ENCODE results near the gene VAT1L. TPM values are rescaled to one million over a fixed set of nuclear protein-coding genes. Genes with fewer than 3 reads are reported as not detected.

Gene VAT1L
- total RNA-seq, 4 donors from 2014 or later = 0.89 to 4.7 (median 2.3) TPM

DNA sequence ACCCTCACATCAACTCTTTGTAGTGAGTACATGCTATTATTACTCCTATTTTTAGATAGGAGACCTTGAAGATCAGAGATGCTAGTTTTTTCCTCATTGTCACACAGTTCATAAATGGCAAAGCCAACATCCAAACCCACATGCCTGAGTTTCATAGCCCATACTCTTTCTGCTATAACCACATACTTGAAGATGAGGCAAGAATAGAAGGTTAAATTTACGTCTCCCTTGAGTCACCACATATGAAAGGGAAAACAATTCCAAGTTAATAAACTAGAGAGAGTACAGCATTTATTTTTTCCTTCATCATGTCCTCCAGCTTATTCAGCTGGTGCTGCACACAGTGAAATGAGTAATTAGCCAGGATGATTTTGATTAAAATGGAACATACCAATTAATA, 42.4 kb upstream of the VAT1L start:
- Histone ChIP-seq H3K9me3 (no peaks in the 10 kb centered on the region), H3K4me1 (no peaks in the 10 kb centered on the region), H3K4me3 (no peak overlapping the region), H3K27ac (no peak overlapping the region), H3K36me3 (peaks cover 0 to 5% of the 10 kb centered on the region in 2 donors), H3K27me3 (no peaks in the 10 kb centered on the region)
- ATAC-seq = no peak
- 20 to 47% methylated on average over 1 of the region's 1 CpG for WGBS, 2 donors (ENCODE audit: low coverage in 1 of 2)
- TF ChIP-seq POLR2AphosphoS5 (IDR thresholded peaks at IDR 0.05) (no peak), EP300 (IDR thresholded peaks at IDR 0.05) (no peak), POLR2A (IDR thresholded peaks at IDR 0.05) (no peak)
- TF ChIP-seq, protein P1, sequence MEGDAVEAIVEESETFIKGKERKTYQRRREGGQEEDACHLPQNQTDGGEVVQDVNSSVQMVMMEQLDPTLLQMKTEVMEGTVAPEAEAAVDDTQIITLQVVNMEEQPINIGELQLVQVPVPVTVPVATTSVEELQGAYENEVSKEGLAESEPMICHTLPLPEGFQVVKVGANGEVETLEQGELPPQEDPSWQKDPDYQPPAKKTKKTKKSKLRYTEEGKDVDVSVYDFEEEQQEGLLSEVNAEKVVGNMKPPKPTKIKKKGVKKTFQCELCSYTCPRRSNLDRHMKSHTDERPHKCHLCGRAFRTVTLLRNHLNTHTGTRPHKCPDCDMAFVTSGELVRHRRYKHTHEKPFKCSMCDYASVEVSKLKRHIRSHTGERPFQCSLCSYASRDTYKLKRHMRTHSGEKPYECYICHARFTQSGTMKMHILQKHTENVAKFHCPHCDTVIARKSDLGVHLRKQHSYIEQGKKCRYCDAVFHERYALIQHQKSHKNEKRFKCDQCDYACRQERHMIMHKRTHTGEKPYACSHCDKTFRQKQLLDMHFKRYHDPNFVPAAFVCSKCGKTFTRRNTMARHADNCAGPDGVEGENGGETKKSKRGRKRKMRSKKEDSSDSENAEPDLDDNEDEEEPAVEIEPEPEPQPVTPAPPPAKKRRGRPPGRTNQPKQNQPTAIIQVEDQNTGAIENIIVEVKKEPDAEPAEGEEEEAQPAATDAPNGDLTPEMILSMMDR (IDR thresholded peaks at IDR 0.05) = no peak

DNA sequence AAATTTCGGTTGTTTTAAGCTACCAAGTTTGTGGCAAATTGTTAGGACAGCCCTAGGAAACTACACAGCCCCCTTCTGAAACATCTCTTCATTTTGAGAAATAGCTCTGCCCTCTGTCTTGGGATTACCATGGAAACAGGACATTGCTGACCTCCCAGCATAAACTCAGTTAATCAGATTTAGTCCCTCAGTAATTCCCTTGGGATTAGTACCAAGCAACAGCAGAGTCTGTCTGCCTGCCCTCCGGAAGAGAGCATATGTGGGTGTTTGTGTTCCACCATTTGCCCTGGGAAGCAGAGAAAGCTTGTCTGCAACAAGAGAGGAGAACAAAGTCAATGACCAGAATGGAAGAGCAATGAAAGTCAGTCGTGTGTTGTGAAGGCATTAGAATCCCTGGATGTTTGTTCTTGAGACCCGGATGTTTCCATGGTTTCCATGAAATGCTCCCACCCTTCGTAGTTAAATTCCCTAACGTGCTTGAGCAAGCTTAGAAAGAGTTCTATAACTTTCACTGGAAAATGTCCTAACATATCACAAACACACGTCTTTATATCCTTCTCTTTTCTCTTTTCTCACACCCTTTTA, 39.9 kb upstream of the VAT1L start:
- TF ChIP-seq, protein P1 (IDR thresholded peaks at IDR 0.05) = no peak
- no peak for TF ChIP-seq POLR2A (IDR thresholded peaks at IDR 0.05)
- TF ChIP-seq EP300 (IDR thresholded peaks at IDR 0.05) = no peak
- TF ChIP-seq POLR2AphosphoS5 (IDR thresholded peaks at IDR 0.05) = no peak
- WGBS, 2 donors (ENCODE audit: low coverage in 1 of 2) = 51 to 64% methylated on average over 7 of the region's 7 CpGs
- H3K9me3 ChIP-seq = no peaks in the 10 kb centered on the region
- no peaks in the 10 kb centered on the region for H3K27me3 ChIP-seq
- H3K4me1 ChIP-seq = no peaks in the 10 kb centered on the region
- H3K36me3 ChIP-seq = no peaks in the 10 kb centered on the region
- no peak overlapping the region for H3K4me3 ChIP-seq
- H3K27ac ChIP-seq = no peak overlapping the region
- ATAC-seq = no peak

DNA sequence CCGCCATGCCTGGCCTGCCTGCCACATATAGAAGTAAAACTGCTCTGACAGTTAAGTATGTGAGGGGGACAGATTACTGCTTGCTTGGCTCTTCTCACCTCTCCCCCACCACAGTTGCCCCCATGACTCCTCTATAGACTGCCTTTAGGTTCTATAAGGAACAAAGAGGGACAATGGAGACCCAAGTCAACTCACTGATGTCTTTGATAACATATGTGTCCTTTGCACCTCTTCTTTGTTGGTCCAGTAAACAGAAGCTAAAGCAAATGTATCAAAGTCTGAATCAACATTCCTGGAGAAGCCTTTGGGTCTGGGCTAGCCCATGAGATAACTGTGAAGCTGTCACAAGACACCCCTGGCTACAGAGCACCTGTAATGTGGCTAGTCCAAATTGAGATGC, 38.9 kb upstream of the VAT1L start:
- WGBS, 2 donors (ENCODE audit: low coverage in 1 of 2) = 86 to 92% methylated on average over 1 of the region's 1 CpG
- TF ChIP-seq POLR2A (IDR thresholded peaks at IDR 0.05) = no peak
- TF ChIP-seq EP300 (IDR thresholded peaks at IDR 0.05) = no peak
- TF ChIP-seq POLR2AphosphoS5 (IDR thresholded peaks at IDR 0.05) = no peak
- Histone ChIP-seq H3K27ac (no peak overlapping the region), H3K36me3 (no peaks in the 10 kb centered on the region), H3K4me3 (no peak overlapping the region), H3K27me3 (no peaks in the 10 kb centered on the region), H3K9me3 (no peaks in the 10 kb centered on the region), H3K4me1 (no peaks in the 10 kb centered on the region)
- ATAC-seq = no peak

DNA sequence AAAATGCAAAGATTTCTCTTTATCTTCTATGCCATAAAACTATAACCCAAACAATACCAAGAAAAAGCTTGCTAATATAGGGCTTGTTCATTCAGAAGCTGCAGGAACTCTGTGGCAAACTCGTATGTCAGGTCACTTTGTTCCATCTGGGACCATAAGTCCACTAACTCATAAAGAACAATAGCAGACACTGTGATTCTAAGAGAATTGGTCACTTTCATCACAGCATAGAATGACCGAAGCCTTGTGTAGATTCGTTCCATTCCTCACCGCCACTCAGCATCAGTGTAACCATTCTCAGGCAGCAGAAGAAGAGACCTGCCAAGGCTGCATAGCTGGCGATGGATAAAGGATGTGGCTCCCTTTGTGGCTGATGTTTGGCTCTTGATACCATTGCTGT, 30.3 kb upstream of the VAT1L start:
- 82 to 90% methylated on average over 3 to 5 of the region's 5 CpGs for WGBS, 2 donors (ENCODE audit: low coverage in 1 of 2)
- no peak overlapping the region for H3K27ac ChIP-seq
- ATAC-seq = no peak
- no peaks in the 10 kb centered on the region for H3K4me1 ChIP-seq
- H3K27me3 ChIP-seq = no peaks in the 10 kb centered on the region
- no peak overlapping the region for H3K4me3 ChIP-seq
- H3K9me3 ChIP-seq = no peaks in the 10 kb centered on the region
- H3K36me3 ChIP-seq = no peaks in the 10 kb centered on the region
- TF ChIP-seq, protein P1 (IDR thresholded peaks at IDR 0.05) = no peak
- TF ChIP-seq POLR2A (IDR thresholded peaks at IDR 0.05) = no peak
- TF ChIP-seq POLR2AphosphoS5 (IDR thresholded peaks at IDR 0.05) = no peak
- no peak for TF ChIP-seq EP300 (IDR thresholded peaks at IDR 0.05)

DNA sequence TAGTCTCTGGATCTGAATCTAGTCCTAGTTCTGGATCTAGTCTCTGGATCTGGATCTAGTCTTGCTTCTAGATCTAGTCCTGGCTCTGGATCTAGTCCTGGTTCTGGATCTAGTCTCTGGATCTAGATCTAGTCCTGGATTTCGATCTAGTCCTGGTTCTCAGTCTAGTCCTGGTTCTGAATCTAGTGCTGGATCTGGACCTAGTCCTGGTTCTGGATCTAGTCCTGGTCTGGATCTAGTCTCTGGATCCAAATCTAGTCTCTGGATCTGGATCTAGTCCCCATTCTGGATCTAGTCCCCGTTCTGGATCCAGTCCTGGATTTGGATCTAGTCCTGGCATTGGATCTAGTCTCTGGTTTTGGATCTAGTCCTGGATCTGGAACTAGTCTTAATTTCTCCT, 29.9 kb upstream of the VAT1L start:
- no peak for TF ChIP-seq POLR2A (IDR thresholded peaks at IDR 0.05)
- TF ChIP-seq, protein P1 (IDR thresholded peaks at IDR 0.05) = no peak
- TF ChIP-seq POLR2AphosphoS5 (IDR thresholded peaks at IDR 0.05) = no peak
- no peak for TF ChIP-seq EP300 (IDR thresholded peaks at IDR 0.05)
- H3K9me3 ChIP-seq = no peaks in the 10 kb centered on the region
- no peak overlapping the region for H3K4me3 ChIP-seq
- no peak overlapping the region for H3K27ac ChIP-seq
- H3K36me3 ChIP-seq = no peaks in the 10 kb centered on the region
- no peak for ATAC-seq
- WGBS, 2 donors (ENCODE audit: low coverage in 1 of 2) = 100% methylated on average over 1 to 2 of the region's 2 CpGs
- H3K4me1 ChIP-seq = no peaks in the 10 kb centered on the region
- H3K27me3 ChIP-seq = no peaks in the 10 kb centered on the region
